GM18909 (cell line): ENCODE measurements around the gene PCDH15.

ENCODE experiments used
- ATAC-seq: cut with Tn5 transposase; IDR thresholded peaks from one replicate; pipeline ENCODE4 v1.9.1; 2021; ENCODE audit warnings: mild to moderate bottlenecking; ENCODE audit not compliant: unreplicated experiment, poor library complexity

The PCDH15 gene

GRCh38 chr10:54800741-54801421 lies at the start of gene PCDH15:
TSS of gene PCDH15 (minus strand) at chr10:54801231. CDS start at chr10:54664262, 136,969 bp downstream.
- no peak for ATAC-seq

- ATAC-seq = no peak
These were observed 42.9 kb upstream of the PCDH15 start for GRCh38 chr10:54843932-54844331.

GRCh38 chr10:54843085-54843646 lies 42.1 kb upstream of the PCDH15 start:
- no peak for ATAC-seq

- no peak for ATAC-seq
These were observed 36.4 kb upstream of the PCDH15 start for GRCh38 chr10:54837479-54837878.

GRCh38 chr10:54833029-54833428 lies 32.0 kb upstream of the PCDH15 start:
- no peak for ATAC-seq

- ATAC-seq = no peak
These were observed 26.0 kb upstream of the PCDH15 start for GRCh38 chr10:54826994-54827560.

- ATAC-seq = no peak
These were observed 14.6 kb upstream of the PCDH15 start for GRCh38 chr10:54815583-54815982.

- ATAC-seq = no peak
These were observed 7.3 kb upstream of the PCDH15 start for GRCh38 chr10:54808186-54808935.

GRCh38 chr10:54799506-54799905 lies 1.5 kb downstream of the PCDH15 start:
- no peak for ATAC-seq

- no peak for ATAC-seq
These were observed 3.3 kb downstream of the PCDH15 start for GRCh38 chr10:54797636-54798321.

GRCh38 chr10:54796881-54797280 lies 4.2 kb downstream of the PCDH15 start:
- ATAC-seq = no peak

GRCh38 chr10:54776622-54777021 lies 24.4 kb downstream of the PCDH15 start:
- ATAC-seq = no peak

GRCh38 chr10:54772468-54773122 lies 28.4 kb downstream of the PCDH15 start:
- ATAC-seq = no peak

GRCh38 chr10:54769051-54769450 lies 32.0 kb downstream of the PCDH15 start:
- no peak for ATAC-seq

GRCh38 chr10:54758791-54759190 lies 42.2 kb downstream of the PCDH15 start:
- no peak for ATAC-seq

GRCh38 chr10:54749623-54750022 lies 51.4 kb downstream of the PCDH15 start:
- no peak for ATAC-seq

GRCh38 chr10:54745436-54745835 lies 55.6 kb downstream of the PCDH15 start:
- no peak for ATAC-seq

GRCh38 chr10:54742416-54742815 lies 58.6 kb downstream of the PCDH15 start:
- no peak for ATAC-seq

GRCh38 chr10:54728511-54728910 lies 72.5 kb downstream of the PCDH15 start:
- ATAC-seq = no peak

GRCh38 chr10:54722075-54722474 lies 79.0 kb downstream of the PCDH15 start:
- ATAC-seq = no peak
